Ishikawa (cell line): ENCODE measurements around the gene PATJ.

Source experiments
- CEBPB ChIP-seq: IDR thresholded peaks from 2 replicates; pipeline ENCODE4 v1.6.1; 2012
- CREB1 ChIP-seq: IDR thresholded peaks from 2 replicates; pipeline ENCODE4 v1.6.1; 2012; ENCODE audit warnings: low read depth
- EGR1 ChIP-seq: IDR thresholded peaks from 2 replicates; pipeline ENCODE4 v1.6.1; 2012
- EP300 ChIP-seq: IDR thresholded peaks from 2 replicates; pipeline ENCODE4 v1.6.1; 2012; ENCODE audit warnings: borderline replicate concordance
- FOXM1 ChIP-seq: IDR thresholded peaks from 2 replicates; pipeline ENCODE4 v1.6.1; 2012; ENCODE audit warnings: low read depth, borderline replicate concordance
- NFIC ChIP-seq: IDR thresholded peaks from 2 replicates; pipeline ENCODE4 v1.6.1; 2012
- RAD21 ChIP-seq: IDR thresholded peaks from 2 replicates; pipeline ENCODE4 v1.6.1; 2012; ENCODE audit warnings: low read depth
- TAF1 ChIP-seq: IDR thresholded peaks from 2 replicates; pipeline ENCODE4 v1.6.1; 2012; ENCODE audit warnings: low read depth, mild to moderate bottlenecking
- TCF12 ChIP-seq: IDR thresholded peaks from 2 replicates; pipeline ENCODE4 v1.6.1; 2012; ENCODE audit warnings: low read depth
- TEAD4 ChIP-seq: IDR thresholded peaks from 2 replicates; pipeline ENCODE4 v1.6.1; 2012
- YY1 ChIP-seq: IDR thresholded peaks from 2 replicates; pipeline ENCODE4 v1.6.1; 2012; ENCODE audit warnings: low read depth
- ZBTB7A ChIP-seq: IDR thresholded peaks from 2 replicates; pipeline ENCODE4 v1.6.1; 2012; ENCODE audit warnings: low read depth
- TF ChIP-seq, protein P1 (sequence below): IDR thresholded peaks from 2 replicates; pipeline ENCODE4 v1.6.1; 2012
- TF ChIP-seq, protein P2 (sequence below): IDR thresholded peaks from 2 replicates; pipeline ENCODE4 v1.6.1; 2012; ENCODE audit warnings: low read depth, mild to moderate bottlenecking
- TF ChIP-seq, protein P3 (sequence below): IDR thresholded peaks from 2 replicates; pipeline ENCODE4 v1.6.1; 2012

PATJ gene

DNA sequence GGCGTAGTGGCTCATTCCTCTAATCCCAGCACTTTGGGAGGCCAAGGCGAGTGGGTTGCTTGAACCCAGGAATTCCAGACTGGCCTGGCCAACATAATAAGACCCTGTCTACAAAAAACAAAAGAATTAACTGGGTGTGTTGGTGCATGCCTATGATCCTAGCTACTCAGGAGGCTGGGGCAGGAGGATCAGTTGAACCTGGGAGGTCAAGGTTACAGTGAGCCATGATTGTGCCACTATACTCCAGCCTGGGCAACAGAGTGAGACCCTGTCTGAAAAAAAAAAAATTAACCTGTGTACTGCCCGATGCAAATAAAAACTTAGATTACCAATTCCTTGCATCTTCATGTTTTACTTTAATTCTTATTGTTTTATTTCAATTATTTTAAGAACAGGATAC, 193.2 kb downstream of the PATJ start:
- TF ChIP-seq, protein P1, sequence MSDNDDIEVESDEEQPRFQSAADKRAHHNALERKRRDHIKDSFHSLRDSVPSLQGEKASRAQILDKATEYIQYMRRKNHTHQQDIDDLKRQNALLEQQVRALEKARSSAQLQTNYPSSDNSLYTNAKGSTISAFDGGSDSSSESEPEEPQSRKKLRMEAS, result no peak
- TF ChIP-seq ZBTB7A, result no peak
- TF ChIP-seq, protein P2, sequence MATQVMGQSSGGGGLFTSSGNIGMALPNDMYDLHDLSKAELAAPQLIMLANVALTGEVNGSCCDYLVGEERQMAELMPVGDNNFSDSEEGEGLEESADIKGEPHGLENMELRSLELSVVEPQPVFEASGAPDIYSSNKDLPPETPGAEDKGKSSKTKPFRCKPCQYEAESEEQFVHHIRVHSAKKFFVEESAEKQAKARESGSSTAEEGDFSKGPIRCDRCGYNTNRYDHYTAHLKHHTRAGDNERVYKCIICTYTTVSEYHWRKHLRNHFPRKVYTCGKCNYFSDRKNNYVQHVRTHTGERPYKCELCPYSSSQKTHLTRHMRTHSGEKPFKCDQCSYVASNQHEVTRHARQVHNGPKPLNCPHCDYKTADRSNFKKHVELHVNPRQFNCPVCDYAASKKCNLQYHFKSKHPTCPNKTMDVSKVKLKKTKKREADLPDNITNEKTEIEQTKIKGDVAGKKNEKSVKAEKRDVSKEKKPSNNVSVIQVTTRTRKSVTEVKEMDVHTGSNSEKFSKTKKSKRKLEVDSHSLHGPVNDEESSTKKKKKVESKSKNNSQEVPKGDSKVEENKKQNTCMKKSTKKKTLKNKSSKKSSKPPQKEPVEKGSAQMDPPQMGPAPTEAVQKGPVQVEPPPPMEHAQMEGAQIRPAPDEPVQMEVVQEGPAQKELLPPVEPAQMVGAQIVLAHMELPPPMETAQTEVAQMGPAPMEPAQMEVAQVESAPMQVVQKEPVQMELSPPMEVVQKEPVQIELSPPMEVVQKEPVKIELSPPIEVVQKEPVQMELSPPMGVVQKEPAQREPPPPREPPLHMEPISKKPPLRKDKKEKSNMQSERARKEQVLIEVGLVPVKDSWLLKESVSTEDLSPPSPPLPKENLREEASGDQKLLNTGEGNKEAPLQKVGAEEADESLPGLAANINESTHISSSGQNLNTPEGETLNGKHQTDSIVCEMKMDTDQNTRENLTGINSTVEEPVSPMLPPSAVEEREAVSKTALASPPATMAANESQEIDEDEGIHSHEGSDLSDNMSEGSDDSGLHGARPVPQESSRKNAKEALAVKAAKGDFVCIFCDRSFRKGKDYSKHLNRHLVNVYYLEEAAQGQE, result no peak
- TF ChIP-seq TEAD4, result no peak
- no peak for TF ChIP-seq YY1
- no peak for TF ChIP-seq CEBPB
- TF ChIP-seq FOXM1, result no peak
- no peak for TF ChIP-seq TAF1
- TF ChIP-seq NFIC, result no peak
- TF ChIP-seq EP300, result no peak
- TF ChIP-seq EGR1, result no peak
- TF ChIP-seq, protein P3, sequence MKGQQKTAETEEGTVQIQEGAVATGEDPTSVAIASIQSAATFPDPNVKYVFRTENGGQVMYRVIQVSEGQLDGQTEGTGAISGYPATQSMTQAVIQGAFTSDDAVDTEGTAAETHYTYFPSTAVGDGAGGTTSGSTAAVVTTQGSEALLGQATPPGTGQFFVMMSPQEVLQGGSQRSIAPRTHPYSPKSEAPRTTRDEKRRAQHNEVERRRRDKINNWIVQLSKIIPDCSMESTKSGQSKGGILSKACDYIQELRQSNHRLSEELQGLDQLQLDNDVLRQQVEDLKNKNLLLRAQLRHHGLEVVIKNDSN, result no peak
- TF ChIP-seq CREB1, result no peak
- TF ChIP-seq RAD21, result no peak
- TF ChIP-seq TCF12, result no peak

DNA sequence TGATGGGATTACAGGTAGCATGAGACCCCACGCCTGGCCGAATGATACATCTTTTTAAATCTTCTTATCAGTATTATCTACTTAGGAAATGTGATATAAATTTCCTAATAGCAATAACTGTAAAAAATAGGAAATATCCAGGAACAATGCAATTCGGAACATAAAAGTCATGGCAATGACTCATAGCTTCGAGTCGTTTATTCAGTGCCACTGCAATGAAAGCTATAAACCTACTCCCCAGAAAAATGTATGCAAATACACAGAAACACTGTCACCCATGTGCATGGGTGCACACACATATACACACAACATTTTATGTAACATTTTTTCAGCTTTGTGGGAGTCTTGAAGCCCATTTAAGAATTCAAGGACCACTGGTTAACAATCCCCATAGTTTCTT, 194.6 kb downstream of the PATJ start:
- TF ChIP-seq, protein P3, result no peak
- TF ChIP-seq, protein P1, result no peak
- TF ChIP-seq FOXM1 (no peak), EP300 (no peak), CREB1 (no peak), TAF1 (no peak), RAD21 (no peak), EGR1 (no peak), CEBPB (no peak), TEAD4 (no peak), TCF12 (no peak), NFIC (no peak), YY1 (no peak), ZBTB7A (no peak)
- TF ChIP-seq, protein P2, result no peak

DNA sequence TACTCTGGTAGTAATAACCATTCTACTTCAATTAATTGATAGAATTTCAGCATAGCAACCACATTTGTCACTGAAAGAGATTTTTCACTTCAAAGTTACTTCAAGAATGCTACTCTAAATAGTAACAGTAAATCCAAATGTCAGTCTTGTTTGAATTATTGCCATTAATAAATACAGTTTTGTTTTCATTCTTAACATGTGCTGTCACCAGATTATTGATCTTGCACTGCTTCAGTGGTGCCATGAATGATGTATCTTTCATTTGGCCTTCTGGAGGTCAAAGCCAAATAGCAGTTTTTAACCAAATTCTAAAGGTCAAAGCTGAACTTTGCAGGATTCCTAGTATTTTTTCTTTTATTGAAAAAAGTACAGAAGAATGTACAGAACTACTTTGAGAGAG, 199.5 kb downstream of the PATJ start:
- TF ChIP-seq, protein P2, result no peak
- TF ChIP-seq, protein P1, result no peak
- TF ChIP-seq, protein P3, result no peak
- TF ChIP-seq FOXM1 (no peak), CREB1 (no peak), CEBPB (no peak), TAF1 (no peak), TEAD4 (no peak), EP300 (no peak), NFIC (no peak), EGR1 (no peak), YY1 (no peak), TCF12 (no peak), ZBTB7A (no peak), RAD21 (no peak)

DNA sequence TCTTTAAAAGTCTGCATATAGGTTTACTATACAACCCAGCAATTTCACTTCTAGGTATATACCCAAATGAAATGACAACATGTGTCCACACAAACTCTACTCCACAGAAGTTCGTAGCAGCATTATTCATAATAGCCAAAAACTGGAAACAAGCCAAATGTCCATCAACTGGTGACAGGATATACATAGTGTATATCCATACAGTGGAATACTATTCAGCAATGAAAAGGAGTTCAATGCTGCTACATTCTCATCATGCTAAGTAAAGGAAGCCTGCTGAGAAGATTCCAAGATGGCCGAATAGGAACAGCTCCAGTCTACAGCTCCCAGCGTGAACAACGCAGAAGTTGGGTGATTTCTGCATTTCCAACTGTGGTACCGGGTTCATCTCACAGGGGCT, 200.6 kb downstream of the PATJ start:
- TF ChIP-seq TCF12, result no peak
- TF ChIP-seq, protein P1, result no peak
- TF ChIP-seq YY1, result no peak
- TF ChIP-seq TEAD4, result no peak
- TF ChIP-seq EGR1, result no peak
- no peak for TF ChIP-seq RAD21
- TF ChIP-seq EP300, result no peak
- TF ChIP-seq NFIC, result no peak
- no peak for TF ChIP-seq FOXM1
- TF ChIP-seq, protein P2, result no peak
- no peak for TF ChIP-seq ZBTB7A
